Measurements from ENCODE around the gene LRRN2.
A peak's percentile ranks its signal among the peaks of the same experiment; 100 is the strongest.

The LRRN2 gene

GRCh38 chr1:204712708-204713430, 27.3 kb upstream of the LRRN2 start:
- DNase-seq (ENCODE audit: low spot score) = no peak

- DNase-seq (ENCODE audit: low spot score) = no peak
These were observed 26.6 kb upstream of the LRRN2 start for GRCh38 chr1:204711947-204712701.

GRCh38 chr1:204711103-204711946, 25.8 kb upstream of the LRRN2 start:
- DNase-seq (ENCODE audit: low spot score) = no peak

- no peak for DNase-seq (ENCODE audit: low spot score)
These were observed 24.7 kb upstream of the LRRN2 start for GRCh38 chr1:204709960-204710912.

- no peak for DNase-seq (ENCODE audit: low spot score)
These were observed 23.5 kb upstream of the LRRN2 start for GRCh38 chr1:204709021-204709420.

GRCh38 chr1:204706838-204707509, 21.4 kb upstream of the LRRN2 start:
- DNase-seq (ENCODE audit: low spot score) = peak; percentile 66

GRCh38 chr1:204705888-204706837, 20.6 kb upstream of the LRRN2 start:
- no peak for DNase-seq (ENCODE audit: low spot score)

GRCh38 chr1:204705493-204705811, 19.9 kb upstream of the LRRN2 start:
- DNase-seq (ENCODE audit: low spot score) = no peak

- no peak for DNase-seq (ENCODE audit: low spot score)
These were observed 19.4 kb upstream of the LRRN2 start for GRCh38 chr1:204704794-204705492.

GRCh38 chr1:204703826-204704612, 18.5 kb upstream of the LRRN2 start:
- no peak for DNase-seq (ENCODE audit: low spot score)

- DNase-seq (ENCODE audit: low spot score) = no peak
These were observed 17.7 kb upstream of the LRRN2 start for GRCh38 chr1:204703268-204703664.

- DNase-seq (ENCODE audit: low spot score) = no peak
These were observed 17.2 kb upstream of the LRRN2 start for GRCh38 chr1:204702552-204703267.

- no peak for DNase-seq (ENCODE audit: low spot score)
These were observed 15.7 kb upstream of the LRRN2 start for GRCh38 chr1:204701229-204701628.

- DNase-seq (ENCODE audit: low spot score) = no peak
These were observed 12.4 kb upstream of the LRRN2 start for GRCh38 chr1:204697893-204698292.

GRCh38 chr1:204696606-204697005, 11.1 kb upstream of the LRRN2 start:
- DNase-seq (ENCODE audit: low spot score) = no peak

- DNase-seq (ENCODE audit: low spot score) = no peak
These were observed 10.2 kb upstream of the LRRN2 start for GRCh38 chr1:204695692-204696091.

GRCh38 chr1:204694145-204694544, 8.6 kb upstream of the LRRN2 start:
- no peak for DNase-seq (ENCODE audit: low spot score)

- peak; percentile 56 for DNase-seq (ENCODE audit: low spot score)
These were observed 7.4 kb upstream of the LRRN2 start for GRCh38 chr1:204692841-204693356.
